Panc1 (cell line): ENCODE measurements around the gene GATA6. TPM values are rescaled to one million over a fixed set of nuclear protein-coding genes. Genes with fewer than 3 reads are reported as not detected.

Experiments
- ATAC-seq: fragments of 200-7000 bp; cut with Tn5 transposase; 2 replicates; pipeline ENCODE4 v1.9.1; 2020; ENCODE audit warnings: mild to moderate bottlenecking, moderate library complexity
- BruUV-seq: library from RNA; stranded (reverse); fragments of 400-500 nt; replicated peaks from 2 replicates; lab custom pipeline; 2021; lab: Mats Ljungman, UMichigan
- CTCF ChIA-PET: fragments of 300-600 bp; sonication (Branson Sonifier 250); formaldehyde crosslinking; loops from one replicate; lab custom pipeline; 2022; ENCODE audit warnings: antibody characterized with exemption; lab: Charles Lee
- POLR2A ChIA-PET: fragments of 300-600 bp; sonication (Branson Sonifier 250); formaldehyde crosslinking; loops from one replicate; lab custom pipeline; 2022; ENCODE audit warnings: antibody characterized with exemption; lab: Charles Lee
- DNase-seq: peaks from one replicate; pipeline ENCODE4 v3.0.0-alpha.2; 2010; ENCODE audit warnings: low read depth, low spot score
- H3K27ac ChIP-seq: 2 replicates; pipeline ENCODE4 v1.5.1; 2011; ENCODE audit warnings: mild to moderate bottlenecking, low read length, inconsistent platforms
- H3K27me3 ChIP-seq: fragments of 200-500 bp; sonication (Bioruptor generic); 2 replicates; pipeline ENCODE4 v1.6.0; 2014; ENCODE audit warnings: low read length, inconsistent platforms; ENCODE audit not compliant: control insufficient read depth, insufficient read depth
- H3K36me3 ChIP-seq: fragments of 200-500 bp; sonication (Bioruptor generic); 2 replicates; pipeline ENCODE4 v1.5.1; 2014; ENCODE audit warnings: inconsistent platforms, mild to moderate bottlenecking, low read length, moderate library complexity; ENCODE audit not compliant: control insufficient read depth, insufficient read depth
- H3K4me1 ChIP-seq: 2 replicates; pipeline ENCODE4 v1.5.1; 2011; ENCODE audit warnings: inconsistent platforms, mild to moderate bottlenecking, low read length, moderate library complexity; ENCODE audit not compliant: control insufficient read depth, insufficient read depth
- H3K4me3 ChIP-seq, 2 experiments: 2 replicates each; pipeline ENCODE4 v1.5.1; 2011 to 2012; ENCODE audit warnings: low read depth in 2 of 2, low read length in 2 of 2, mild to moderate bottlenecking in 2 of 2, inconsistent platforms in 1 of 2, moderate library complexity in 1 of 2
- H3K9me3 ChIP-seq: fragments of 200-500 bp; sonication (Bioruptor generic); 2 replicates; pipeline ENCODE4 v1.5.1; 2014; ENCODE audit warnings: low read depth, mild to moderate bottlenecking, inconsistent platforms, low read length, moderate library complexity; ENCODE audit not compliant: control insufficient read depth, insufficient read depth
- CTCF ChIP-seq: fragments of 450-650 bp; IDR thresholded peaks from 2 replicates; pipeline ENCODE4 v1.5.1; 2017; ENCODE audit warnings: mild to moderate bottlenecking
- POLR2AphosphoS5 ChIP-seq: IDR thresholded peaks from 2 replicates; pipeline ENCODE4 v1.6.1; 2012; ENCODE audit warnings: mild to moderate bottlenecking, low read depth, low read length, moderate library complexity
- REST ChIP-seq, 2 experiments: IDR thresholded peaks; 2 replicates each; pipeline ENCODE4 v1.6.1; 2011 to 2012; ENCODE audit warnings: low read depth in 2 of 2, control low read depth in 1 of 2, low read length in 1 of 2, mild to moderate bottlenecking in 1 of 2, moderate library complexity in 1 of 2; ENCODE audit not compliant: insufficient read depth in 1 of 2
- TCF7L2 ChIP-seq: IDR thresholded peaks from 2 replicates; pipeline ENCODE4 v1.6.1; 2011; ENCODE audit warnings: mild to moderate bottlenecking, low read depth, low read length, inconsistent platforms
- in situ Hi-C: cut with HindIII; loops from 2 replicates; pipeline ENCODE4 v1.10.0; 2016; ENCODE audit warnings: low sequenced_read_pairs, low pct_unique_long_range_greater_than_20kb
- intact Hi-C: fragments of 100-400 bp; cut with micrococcal nuclease; formaldehyde crosslinking; loops from one replicate; pipeline ENCODE4 v1.10.0; 2022; ENCODE audit not compliant: unreplicated experiment
- total RNA-seq: library from RNA; stranded (reverse); gene quantifications from one replicate; pipeline ENCODE4 v1.2.1, GENCODE V29; 2021; ENCODE audit not compliant: unreplicated experiment

GATA6 gene
- total RNA-seq, 1 experiment from 2014 or later: 0.51 TPM

GRCh38 chr18:22161090-22161489 lies 8.3 kb upstream of the GATA6 start:
- ChIA-PET POLR2A (interaction anchor here (0.7 kb wide), 1 partner anchor 163 kb away, joined by 4 read pairs; no protein-coding TSS in a partner anchor), CTCF (no interaction called here)
- ATAC-seq (no peak), DNase-seq (no peak)
- Histone ChIP-seq H3K36me3 (no peaks in the 10 kb centered on the region), H3K4me3 (no peak overlapping the region), H3K4me1 (peaks cover 4% of the 10 kb centered on the region), H3K27ac (no peak overlapping the region), H3K27me3 (peaks cover 37% of the 10 kb centered on the region), H3K9me3 (no peaks in the 10 kb centered on the region)
- no peak for TF ChIP-seq TCF7L2
- no peak for TF ChIP-seq REST (IDR thresholded peaks at IDR 0.05; ENCODE audit: insufficient read depth in 1 of 2, low read depth in 2 of 2, low read length in 1 of 2)
- TF ChIP-seq CTCF: no peak
- intact Hi-C loops: no loop called here
- BruUV-seq: no TSS peak
- in situ Hi-C loops: no loop called here

GRCh38 chr18:22163416-22164161 lies 5.8 kb upstream of the GATA6 start:
- ATAC-seq (no peak), DNase-seq (no peak)
- Histone ChIP-seq H3K27me3 (peaks cover 62% of the 10 kb centered on the region), H3K4me3 (no peak overlapping the region), H3K9me3 (no peaks in the 10 kb centered on the region), H3K4me1 (peaks cover 26% of the 10 kb centered on the region), H3K27ac (no peak overlapping the region), H3K36me3 (no peaks in the 10 kb centered on the region; the same call in 1 of the 2 replicates)
- intact Hi-C loops: no loop called here
- TF ChIP-seq CTCF: no peak
- TF ChIP-seq POLR2AphosphoS5: no peak
- CTCF ChIA-PET: no interaction called here
- in situ Hi-C loops: no loop called here
- POLR2A ChIA-PET: no interaction called here
- BruUV-seq: no TSS peak
